GM19463 (cell line): ENCODE measurements around the gene ZNF664.

Experiments used
- ATAC-seq: cut with Tn5 transposase; IDR thresholded peaks from one replicate; pipeline ENCODE4 v1.9.1; 2021; ENCODE audit warnings: mild to moderate bottlenecking, moderate library complexity; ENCODE audit not compliant: unreplicated experiment

Gene ZNF664

GRCh38 chr12:124027753-124028554 lies 54.9 kb downstream of the ZNF664 start:
- ATAC-seq: no peak

- no peak for ATAC-seq
Observed at GRCh38 chr12:124028555-124028925, 55.5 kb downstream of the ZNF664 start.

- ATAC-seq: no peak
Observed at GRCh38 chr12:124030008-124030407, 57.0 kb downstream of the ZNF664 start.

- ATAC-seq: no peak
Observed at GRCh38 chr12:124030510-124030909, 57.5 kb downstream of the ZNF664 start.

GRCh38 chr12:124031058-124031457 lies 58.0 kb downstream of the ZNF664 start:
- no peak for ATAC-seq

- no peak for ATAC-seq
Observed at GRCh38 chr12:124032265-124032886, 59.4 kb downstream of the ZNF664 start.

GRCh38 chr12:124033859-124034258 lies 60.8 kb downstream of the ZNF664 start:
- ATAC-seq: no peak

- ATAC-seq: no peak
Observed at GRCh38 chr12:124034297-124034696, 61.3 kb downstream of the ZNF664 start.

- no peak for ATAC-seq
Observed at GRCh38 chr12:124035163-124035562, 62.1 kb downstream of the ZNF664 start.

GRCh38 chr12:124036171-124036598 lies 63.2 kb downstream of the ZNF664 start:
- no peak for ATAC-seq

GRCh38 chr12:124036657-124037109 lies 63.7 kb downstream of the ZNF664 start:
- no peak for ATAC-seq

- ATAC-seq: no peak
Observed at GRCh38 chr12:124037331-124037730, 64.3 kb downstream of the ZNF664 start.

GRCh38 chr12:124039276-124039675 lies 66.3 kb downstream of the ZNF664 start:
- no peak for ATAC-seq

- no peak for ATAC-seq
Observed at GRCh38 chr12:124040291-124040690, 67.3 kb downstream of the ZNF664 start.

GRCh38 chr12:124040737-124041136 lies 67.7 kb downstream of the ZNF664 start:
- ATAC-seq: no peak

GRCh38 chr12:124041907-124042306 lies 68.9 kb downstream of the ZNF664 start:
- ATAC-seq: no peak

- ATAC-seq: no peak
Observed at GRCh38 chr12:124044021-124044420, 71.0 kb downstream of the ZNF664 start.

GRCh38 chr12:124044809-124045321 lies 71.8 kb downstream of the ZNF664 start:
- no peak for ATAC-seq

GRCh38 chr12:124045671-124046455 lies 72.8 kb downstream of the ZNF664 start:
- ATAC-seq: no peak

- ATAC-seq: no peak
Observed at GRCh38 chr12:124046456-124046740, 73.4 kb downstream of the ZNF664 start.

- no peak for ATAC-seq
Observed at GRCh38 chr12:124047045-124047566, 74.1 kb downstream of the ZNF664 start.
